NCI-H1417 (cell line): ENCODE results near the gene NKAIN2.
"Not testable (repeated sequence)": the region's sequence is repeated elsewhere in the genome, so short reads cannot be mapped to it uniquely, and the experiment has no call there.

Source experiments
- DNase-seq, 3 experiments: peaks; one replicate each; lab custom pipeline; 2025; lab: John Stamatoyannopoulos, UW

The NKAIN2 gene

GRCh38 chr6:124679387-124679786 is 875.7 kb downstream of the NKAIN2 start:
- no peak for DNase-seq

GRCh38 chr6:124682751-124683150 is 879.1 kb downstream of the NKAIN2 start:
- DNase-seq: no peak

DNA sequence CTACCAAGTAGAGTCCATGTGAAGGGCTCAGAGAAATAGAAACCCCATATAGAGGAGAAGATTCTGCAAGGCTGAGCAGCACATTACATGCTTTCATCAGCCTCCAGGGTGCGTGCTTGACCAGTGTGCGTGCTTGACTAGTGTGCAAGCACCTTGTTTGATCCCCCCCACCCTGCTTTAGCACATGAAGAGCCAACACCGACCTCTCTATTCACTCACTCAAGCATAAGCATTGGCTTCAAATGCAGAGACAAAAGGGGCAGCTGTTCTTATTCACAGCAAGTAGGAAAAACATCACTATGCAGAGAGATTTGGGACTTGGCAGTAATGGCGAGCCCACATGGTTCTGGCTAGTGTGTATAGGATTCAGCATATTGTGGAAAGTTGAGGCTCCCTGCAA is 879.8 kb downstream of the NKAIN2 start:
- DNase-seq: peak in 1 of 3 experiments; percentile 43

DNA sequence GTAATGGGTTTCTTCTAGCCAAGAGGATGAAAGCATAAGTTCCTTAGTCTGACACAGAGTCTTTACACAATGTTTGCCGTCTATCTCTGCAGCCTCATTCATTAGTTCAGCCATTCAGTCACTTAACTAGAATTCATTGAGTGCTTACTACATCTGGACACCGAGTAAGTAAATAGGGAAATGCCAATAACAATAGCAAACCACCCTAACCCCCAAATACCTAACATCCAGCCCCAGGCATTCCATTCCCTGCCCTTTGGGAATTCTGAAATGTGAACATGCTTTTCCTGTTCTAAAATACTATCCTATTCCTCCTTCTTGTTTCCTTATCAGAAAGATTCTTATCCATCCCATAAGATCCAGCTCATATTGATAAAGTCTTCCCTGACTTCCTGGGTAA is 881.0 kb downstream of the NKAIN2 start:
- DNase-seq: no peak

DNA sequence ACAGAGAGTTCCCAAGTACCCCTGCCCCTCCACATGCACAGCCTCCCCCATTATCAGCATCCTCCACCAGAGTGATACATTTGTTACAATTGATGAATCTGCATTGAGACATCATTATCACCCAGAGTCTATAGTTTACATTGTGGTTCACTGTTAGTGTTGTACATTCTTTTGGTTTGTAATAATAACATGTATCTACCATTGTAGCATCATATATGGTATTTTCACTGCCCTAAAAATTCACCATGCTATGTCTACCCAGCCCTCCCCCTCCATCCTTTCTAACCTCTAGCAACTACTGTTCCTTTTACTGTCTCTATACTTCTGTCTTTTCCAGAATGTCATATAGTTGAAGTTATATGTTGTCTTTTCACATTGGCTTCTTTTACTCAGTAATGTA is 884.7 kb downstream of the NKAIN2 start:
- no peak for DNase-seq

GRCh38 chr6:124694139-124694705 is 890.6 kb downstream of the NKAIN2 start:
- peak; percentile 9 to 63 (median 59) for DNase-seq

DNA sequence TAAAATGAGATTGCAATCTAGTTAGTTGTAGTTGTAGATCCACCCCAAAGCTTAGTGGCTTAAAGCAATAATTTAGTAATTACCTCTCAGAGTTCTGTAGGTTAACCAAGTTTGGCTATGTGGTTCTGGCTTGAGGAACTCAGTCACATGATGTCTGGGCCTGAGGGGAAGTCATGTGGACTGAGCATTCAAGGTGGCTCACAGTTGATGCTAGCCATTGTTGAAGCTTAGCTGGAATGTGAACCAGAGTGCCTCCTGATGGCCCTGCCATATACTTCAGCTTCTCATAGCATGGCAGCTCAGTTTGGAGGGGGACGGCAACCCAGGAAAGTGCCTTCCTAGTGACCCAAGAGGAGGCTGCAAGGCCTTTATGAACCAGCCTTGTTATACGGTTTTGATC is 895.4 kb downstream of the NKAIN2 start:
- no peak for DNase-seq

GRCh38 chr6:124703541-124703940 is 899.9 kb downstream of the NKAIN2 start:
- DNase-seq: no peak

GRCh38 chr6:124712532-124712931 is 908.9 kb downstream of the NKAIN2 start:
- DNase-seq: not testable (repeated sequence)

GRCh38 chr6:124714728-124715127 is 911.1 kb downstream of the NKAIN2 start:
- no peak for DNase-seq

DNA sequence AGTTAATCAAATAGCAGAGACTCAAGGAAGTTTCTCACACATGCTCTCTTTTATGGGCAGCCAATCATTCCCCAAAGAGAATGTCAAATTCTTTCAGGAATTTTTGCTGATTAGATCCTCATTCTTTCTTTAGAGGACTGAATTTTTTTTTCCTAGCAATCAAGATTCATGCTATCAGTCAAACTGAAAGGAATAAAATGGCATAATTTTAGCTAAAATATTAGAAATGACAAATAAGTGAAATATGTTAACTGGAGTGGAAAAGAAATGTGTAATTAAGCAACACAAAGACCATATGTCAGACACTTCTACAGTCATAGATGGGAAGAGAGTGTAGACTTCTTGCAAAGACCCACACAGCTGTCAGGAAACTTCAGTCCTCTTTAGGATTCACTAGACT is 916.2 kb downstream of the NKAIN2 start:
- DNase-seq: no peak

GRCh38 chr6:124721331-124721730 is 917.7 kb downstream of the NKAIN2 start:
- no peak for DNase-seq

- DNase-seq: no peak
Measured at GRCh38 chr6:124722141-124722878, 918.6 kb downstream of the NKAIN2 start.

DNA sequence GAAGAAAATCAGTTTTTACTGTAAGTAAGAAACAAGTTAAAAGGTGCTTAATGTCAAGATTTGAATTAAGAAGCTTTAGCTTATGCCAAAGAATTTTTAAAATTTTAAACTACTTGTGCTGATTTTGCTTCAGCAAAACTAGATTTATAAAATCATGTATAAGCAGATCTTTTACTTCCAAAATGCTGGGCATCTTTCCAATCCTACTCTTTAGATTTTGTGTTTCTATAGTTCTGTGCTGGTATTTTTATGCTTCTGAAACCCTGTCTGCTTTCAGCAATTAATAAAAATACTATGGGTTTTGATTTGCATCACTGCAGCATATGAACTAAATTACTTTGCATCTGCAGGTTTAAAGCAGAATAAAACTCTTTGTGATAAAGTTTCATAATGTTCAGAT is 920.0 kb downstream of the NKAIN2 start:
- DNase-seq: no peak

DNA sequence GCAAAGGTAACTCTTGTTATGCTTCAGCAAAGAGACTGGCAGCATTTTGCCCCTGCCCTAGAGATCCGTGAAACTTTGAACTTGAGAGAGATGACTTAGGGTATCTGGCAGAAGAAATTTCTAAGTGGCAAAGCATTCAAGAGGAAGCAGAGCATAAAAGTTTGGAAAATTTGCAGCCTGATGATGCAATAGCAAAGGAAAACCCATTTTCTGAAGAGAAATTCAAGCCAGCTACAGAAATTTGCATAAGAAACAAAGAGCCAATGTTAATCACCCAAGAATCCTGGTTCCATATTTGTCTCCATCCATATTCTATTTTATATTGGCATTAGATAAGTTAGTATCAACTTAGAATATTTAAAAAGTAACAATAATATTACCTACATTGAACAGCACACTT is 934.1 kb downstream of the NKAIN2 start:
- not testable (repeated sequence) for DNase-seq

DNA sequence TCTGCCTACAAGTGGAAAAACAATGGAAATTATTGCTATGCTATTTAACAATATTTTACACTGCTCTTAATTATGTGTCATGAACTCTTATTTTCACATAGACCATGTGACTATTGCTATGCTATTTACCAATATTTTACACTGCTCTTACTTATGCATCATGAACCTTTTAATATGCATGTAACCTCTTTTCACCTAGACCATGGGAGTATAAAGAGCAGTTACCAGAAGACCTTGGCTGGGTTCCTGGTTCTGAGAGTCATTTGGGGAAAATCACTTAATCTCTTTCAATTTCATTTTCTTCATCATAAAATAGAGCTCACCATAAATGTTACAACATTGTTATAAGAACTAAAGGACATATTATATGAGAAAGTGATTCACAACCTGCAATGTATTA is 934.8 kb downstream of the NKAIN2 start:
- no peak for DNase-seq

DNA sequence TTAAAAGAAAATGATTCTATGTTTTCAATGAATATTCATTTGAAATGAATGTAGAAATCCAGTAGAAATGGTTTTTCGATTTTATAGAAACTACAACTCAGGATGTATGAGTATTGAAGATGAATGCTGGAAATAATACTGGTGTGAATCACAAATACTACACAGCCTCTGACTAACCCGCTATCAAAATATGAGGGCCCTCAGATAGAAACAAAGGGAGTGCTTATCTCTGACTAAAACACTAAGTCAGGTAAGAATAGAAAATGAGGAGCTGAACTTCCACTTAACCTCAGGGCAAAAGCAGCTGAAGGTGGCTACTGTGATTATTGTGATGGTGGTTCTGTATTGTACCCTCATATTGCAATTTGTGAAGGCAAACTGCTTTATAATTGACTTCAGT is 937.7 kb downstream of the NKAIN2 start:
- peak in 1 of 3 experiments; percentile 25 for DNase-seq

GRCh38 chr6:124742971-124743370 is 939.3 kb downstream of the NKAIN2 start:
- peak in 1 of 3 experiments; percentile 6 for DNase-seq

GRCh38 chr6:124743420-124743819 is 939.8 kb downstream of the NKAIN2 start:
- DNase-seq: no peak

DNA sequence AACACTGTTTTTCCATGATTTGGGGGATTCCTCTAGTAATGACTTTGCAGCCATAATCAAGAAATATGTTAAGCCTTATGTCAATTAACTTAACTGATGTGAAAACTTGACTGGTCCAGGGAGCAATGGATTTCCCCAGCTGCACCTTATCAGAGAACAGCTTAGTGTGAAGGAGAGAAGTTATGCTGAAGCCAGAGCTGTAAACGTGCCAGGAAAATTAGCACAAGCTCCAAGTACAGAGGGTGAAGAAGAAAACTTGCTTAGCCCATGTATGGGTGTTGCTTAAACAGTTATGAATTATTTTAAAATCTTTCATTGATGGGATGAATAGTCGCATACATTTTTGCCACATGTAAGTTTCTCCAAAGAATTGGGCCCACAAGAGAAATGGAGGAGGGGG is 943.7 kb downstream of the NKAIN2 start:
- DNase-seq: no peak

GRCh38 chr6:124748778-124749177 is 945.1 kb downstream of the NKAIN2 start:
- no peak for DNase-seq

DNA sequence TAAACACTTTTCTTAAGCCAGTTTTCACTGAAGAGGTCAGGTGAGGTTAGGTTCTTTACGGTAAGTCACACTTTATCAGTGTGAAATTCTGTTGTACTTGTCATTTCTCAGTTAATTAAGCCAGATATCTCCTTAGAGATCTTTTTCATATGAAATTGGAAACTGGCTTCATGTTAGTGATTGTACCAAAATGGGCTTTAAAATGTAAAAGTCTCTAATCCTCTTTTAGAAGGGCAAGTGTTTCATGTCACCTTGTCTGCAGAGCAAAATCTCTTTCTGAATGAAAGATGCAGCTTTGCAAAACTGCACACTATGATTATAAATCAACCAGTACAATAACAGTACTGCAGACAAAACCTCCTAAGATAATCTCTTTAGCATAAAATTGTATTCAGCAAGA is 949.3 kb downstream of the NKAIN2 start:
- no peak for DNase-seq

GRCh38 chr6:124753562-124754105 is 950.0 kb downstream of the NKAIN2 start:
- DNase-seq: peak in 1 of 3 experiments; percentile 16

DNA sequence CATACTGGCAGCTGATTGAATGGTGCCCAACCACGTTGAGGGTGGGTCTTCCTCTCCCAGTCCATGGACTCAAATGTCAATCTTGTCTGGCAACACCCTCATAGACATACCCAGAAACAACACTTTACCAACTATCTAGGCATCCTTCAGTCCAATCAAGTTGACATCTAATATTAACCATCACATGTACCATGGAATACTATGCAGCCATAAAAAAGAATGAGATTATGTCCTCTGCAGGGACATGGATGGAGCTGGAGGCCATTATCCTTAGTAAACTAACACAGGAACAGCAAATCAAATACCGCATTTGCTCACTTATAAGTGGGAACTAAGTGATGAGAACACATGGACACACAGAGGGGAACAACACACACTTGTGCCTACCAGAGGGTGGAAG is 951.7 kb downstream of the NKAIN2 start:
- no peak for DNase-seq
